Endothelial cell (in vitro differentiated cells): ENCODE results near the gene IL1A. TPM values are rescaled to one million over a fixed set of nuclear protein-coding genes. Genes with fewer than 3 reads are reported as not detected.

Experiments
- DNase-seq: peaks from one replicate; pipeline ENCODE4 v3.0.0; 2021; ENCODE audit warnings: low spot score
- H3K27ac Mint-ChIP-seq: one replicate; pipeline ENCODE4 v1.8.0; 2021; ENCODE audit warnings: mixed read lengths, inconsistent platforms; ENCODE audit not compliant: unreplicated experiment
- H3K27me3 Mint-ChIP-seq: one replicate; pipeline ENCODE4 v1.8.0; 2021; ENCODE audit warnings: mild to moderate bottlenecking, moderate library complexity, mixed read lengths, inconsistent platforms; ENCODE audit not compliant: unreplicated experiment
- H3K36me3 Mint-ChIP-seq: one replicate; pipeline ENCODE4 v1.8.0; 2021; ENCODE audit warnings: mild to moderate bottlenecking, low read depth, mixed read lengths, inconsistent platforms; ENCODE audit not compliant: unreplicated experiment
- H3K4me1 Mint-ChIP-seq: one replicate; pipeline ENCODE4 v1.8.0; 2021; ENCODE audit warnings: mild to moderate bottlenecking, mixed read lengths, inconsistent platforms; ENCODE audit not compliant: unreplicated experiment
- H3K4me3 Mint-ChIP-seq: one replicate; pipeline ENCODE4 v1.8.0; 2021; ENCODE audit warnings: mild to moderate bottlenecking, mixed read lengths, inconsistent platforms; ENCODE audit not compliant: unreplicated experiment
- H3K9me3 Mint-ChIP-seq: one replicate; pipeline ENCODE4 v1.8.0; 2021; ENCODE audit warnings: mixed read lengths, inconsistent platforms; ENCODE audit not compliant: unreplicated experiment
- total RNA-seq: library from RNA; stranded (reverse); fragmentation: NEBNext Ultra II Directional; extraction: Animal tissue kit (Norgen Biotek cat#: 25700); gene quantifications from one replicate; pipeline ENCODE4 v1.2.1, GENCODE V29; 2021; ENCODE audit not compliant: unreplicated experiment
- TF ChIP-seq, protein P1 (sequence below): fragments of 200-600 bp; sonication (generic); IDR thresholded peaks from one replicate; pipeline ENCODE4 v1.5.0; 2021; ENCODE audit warnings: antibody characterized with exemption; ENCODE audit not compliant: unreplicated experiment

The IL1A gene
- total RNA-seq, 1 donor from 2014 or later: 0.26 TPM

DNA sequence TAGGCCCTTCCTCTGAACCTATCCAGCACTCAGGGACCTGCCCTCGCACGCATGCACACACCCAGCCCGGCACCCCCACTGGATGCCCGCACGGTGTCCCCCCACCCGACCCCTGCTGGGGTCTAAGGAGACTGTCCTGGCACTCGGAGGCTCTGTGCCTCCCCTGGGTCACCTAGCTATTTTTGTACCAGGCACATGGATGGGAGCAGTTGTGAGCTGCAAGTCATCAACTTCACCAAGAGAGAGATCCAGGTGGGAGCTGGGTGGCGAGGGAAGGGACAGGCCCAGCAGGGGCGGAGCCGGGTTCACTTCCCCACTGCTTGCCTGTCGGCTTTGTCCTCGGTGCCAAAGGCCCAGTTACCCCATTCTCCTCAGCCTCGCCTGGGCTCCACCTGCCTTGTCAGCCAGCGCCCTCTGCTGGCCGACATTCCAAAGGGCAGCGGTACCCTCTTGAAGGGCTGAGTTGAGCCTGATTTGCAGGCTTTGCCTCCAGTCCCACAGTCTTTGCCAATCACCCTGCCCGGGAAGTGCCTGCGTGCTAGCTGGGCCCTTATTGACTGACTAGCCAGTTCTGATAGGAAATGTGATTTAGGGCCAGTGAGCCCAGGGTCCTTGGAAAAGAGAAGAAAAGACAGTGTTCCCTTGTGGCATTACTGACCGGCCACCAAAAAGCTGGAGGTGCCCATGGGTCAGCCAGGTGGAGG, 57.7 kb downstream of the IL1A start:
- H3K4me1 Mint-ChIP-seq: peaks cover 27% of the 10 kb centered on the region
- no peaks in the 10 kb centered on the region for H3K9me3 Mint-ChIP-seq
- H3K27ac Mint-ChIP-seq: no peak overlapping the region
- peaks cover 7% of the 10 kb centered on the region for H3K27me3 Mint-ChIP-seq
- DNase-seq: peak; percentile 94
- no peak overlapping the region for H3K4me3 Mint-ChIP-seq
- H3K36me3 Mint-ChIP-seq: no peaks in the 10 kb centered on the region
- TF ChIP-seq, protein P1, sequence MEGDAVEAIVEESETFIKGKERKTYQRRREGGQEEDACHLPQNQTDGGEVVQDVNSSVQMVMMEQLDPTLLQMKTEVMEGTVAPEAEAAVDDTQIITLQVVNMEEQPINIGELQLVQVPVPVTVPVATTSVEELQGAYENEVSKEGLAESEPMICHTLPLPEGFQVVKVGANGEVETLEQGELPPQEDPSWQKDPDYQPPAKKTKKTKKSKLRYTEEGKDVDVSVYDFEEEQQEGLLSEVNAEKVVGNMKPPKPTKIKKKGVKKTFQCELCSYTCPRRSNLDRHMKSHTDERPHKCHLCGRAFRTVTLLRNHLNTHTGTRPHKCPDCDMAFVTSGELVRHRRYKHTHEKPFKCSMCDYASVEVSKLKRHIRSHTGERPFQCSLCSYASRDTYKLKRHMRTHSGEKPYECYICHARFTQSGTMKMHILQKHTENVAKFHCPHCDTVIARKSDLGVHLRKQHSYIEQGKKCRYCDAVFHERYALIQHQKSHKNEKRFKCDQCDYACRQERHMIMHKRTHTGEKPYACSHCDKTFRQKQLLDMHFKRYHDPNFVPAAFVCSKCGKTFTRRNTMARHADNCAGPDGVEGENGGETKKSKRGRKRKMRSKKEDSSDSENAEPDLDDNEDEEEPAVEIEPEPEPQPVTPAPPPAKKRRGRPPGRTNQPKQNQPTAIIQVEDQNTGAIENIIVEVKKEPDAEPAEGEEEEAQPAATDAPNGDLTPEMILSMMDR: peak; percentile 97

DNA sequence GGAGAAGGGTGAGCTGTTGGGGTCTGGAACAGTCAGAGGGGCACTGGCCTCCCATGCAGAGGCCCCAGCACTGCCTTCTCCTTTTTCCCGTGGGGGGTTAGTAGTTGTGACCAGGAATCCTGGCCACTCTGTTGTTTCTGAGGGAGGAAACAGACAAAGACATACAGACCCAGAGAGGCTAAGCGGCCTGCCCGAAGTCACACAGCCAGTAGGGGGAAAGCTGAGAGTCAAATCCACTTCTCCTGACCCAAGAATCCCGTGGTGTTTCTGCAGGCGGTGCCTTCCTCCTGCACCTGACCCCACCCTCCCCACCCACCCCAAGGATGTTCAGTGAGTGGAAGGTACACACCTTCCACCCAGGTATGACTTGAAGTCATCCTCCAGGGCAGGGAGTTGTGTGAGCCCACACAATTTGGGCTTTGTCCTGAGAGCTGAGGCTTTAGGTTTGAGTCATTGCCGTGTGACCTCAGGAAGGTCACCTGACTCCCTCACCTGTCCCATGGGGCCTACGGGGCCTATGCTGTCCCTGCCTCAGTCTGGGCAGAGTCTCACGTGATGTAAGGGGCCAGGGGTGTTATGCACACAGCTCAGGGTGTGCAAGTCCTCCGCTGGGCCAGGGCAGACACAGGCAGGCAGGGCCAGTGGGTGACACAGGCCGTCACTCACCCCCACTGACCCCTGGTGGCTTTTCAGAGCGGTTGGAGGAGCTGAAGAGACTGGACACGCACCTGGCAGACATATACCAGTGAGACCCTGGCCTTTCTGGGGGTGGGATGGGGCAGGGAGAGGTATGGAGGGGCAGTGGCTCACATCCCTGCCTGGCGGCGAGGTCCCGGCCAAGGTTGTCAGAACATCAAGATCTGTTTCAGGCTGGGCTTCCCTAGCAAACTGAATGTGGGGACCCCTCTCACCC, 58.5 kb downstream of the IL1A start:
- peaks cover 26% of the 10 kb centered on the region for H3K4me1 Mint-ChIP-seq
- H3K27me3 Mint-ChIP-seq: peaks cover 8% of the 10 kb centered on the region
- DNase-seq: no peak
- H3K27ac Mint-ChIP-seq: no peak overlapping the region
- H3K36me3 Mint-ChIP-seq: no peaks in the 10 kb centered on the region
- no peak overlapping the region for H3K4me3 Mint-ChIP-seq
- TF ChIP-seq, protein P1: no peak
- H3K9me3 Mint-ChIP-seq: no peaks in the 10 kb centered on the region

DNA sequence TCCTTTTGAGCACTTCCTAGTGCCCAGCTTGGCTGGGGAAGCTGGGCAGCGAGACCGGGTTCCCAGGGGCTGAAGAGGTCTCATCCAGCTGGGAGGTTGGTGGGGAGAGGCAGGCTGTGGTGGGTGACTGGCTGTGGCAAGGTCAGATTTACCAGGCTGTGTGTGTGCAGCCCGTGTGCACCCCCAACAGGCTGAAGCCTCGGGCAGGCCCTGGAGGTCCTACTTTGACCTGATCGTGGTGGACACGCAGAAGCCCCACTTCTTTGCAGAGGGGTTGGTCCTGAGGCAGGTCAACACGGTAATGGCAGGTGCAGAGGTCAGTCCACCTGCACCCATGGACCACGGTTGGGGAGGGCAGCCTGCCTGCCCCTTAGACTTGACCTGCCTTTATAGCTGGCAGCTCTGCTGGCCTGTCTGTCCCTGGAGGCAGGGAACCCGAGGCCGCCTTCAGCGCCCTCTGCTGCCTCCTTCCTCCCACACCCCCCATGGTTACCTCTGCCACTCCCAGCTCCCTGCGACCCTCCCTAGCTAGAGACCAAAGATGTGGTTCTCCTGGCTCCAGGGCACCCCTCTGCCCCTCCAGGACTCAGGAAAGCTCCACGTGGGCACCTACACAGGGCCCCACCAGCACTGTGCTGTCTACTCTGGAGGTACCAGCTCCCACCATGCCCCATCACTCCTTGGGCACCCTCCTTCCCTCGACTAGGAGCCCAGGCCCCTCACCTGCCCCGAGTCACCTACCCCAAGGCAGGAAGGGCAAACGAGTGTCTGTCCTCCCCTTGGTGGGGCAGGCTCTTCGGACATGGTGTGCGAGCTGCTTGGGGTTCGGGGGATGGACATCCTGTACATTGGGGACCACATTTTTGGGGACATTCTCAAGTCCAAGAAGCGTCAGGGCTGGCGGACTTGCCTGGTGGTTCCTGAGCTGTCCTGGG, 59.4 kb downstream of the IL1A start:
- no peak overlapping the region for H3K27ac Mint-ChIP-seq
- H3K36me3 Mint-ChIP-seq: no peaks in the 10 kb centered on the region
- no peaks in the 10 kb centered on the region for H3K9me3 Mint-ChIP-seq
- no peak overlapping the region for H3K4me3 Mint-ChIP-seq
- peaks cover 21% of the 10 kb centered on the region for H3K4me1 Mint-ChIP-seq
- TF ChIP-seq, protein P1: no peak
- peaks cover 8% of the 10 kb centered on the region for H3K27me3 Mint-ChIP-seq
- peak; percentile 50 for DNase-seq

DNA sequence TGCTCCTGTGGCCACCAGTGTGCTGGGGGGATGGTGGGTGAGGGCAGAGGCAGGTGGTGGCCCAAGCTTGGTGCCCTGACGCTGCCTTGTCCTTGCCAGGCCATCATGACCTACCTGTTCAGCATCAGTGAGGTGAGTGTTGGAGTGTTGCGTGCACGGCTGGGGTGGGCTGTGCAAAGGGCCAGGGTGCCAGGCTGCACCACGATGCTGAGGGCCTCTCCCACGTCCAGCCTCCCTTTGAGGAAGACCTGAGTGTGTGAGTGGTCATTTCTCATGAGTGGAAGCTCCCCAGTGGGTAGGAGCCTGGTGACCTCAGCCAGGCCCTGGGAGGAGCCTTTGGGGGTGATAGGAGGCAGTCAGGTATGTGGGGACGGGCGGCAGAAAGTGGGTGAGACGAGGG, 60.3 kb downstream of the IL1A start:
- TF ChIP-seq, protein P1: no peak
- H3K9me3 Mint-ChIP-seq: no peaks in the 10 kb centered on the region
- peaks cover 8% of the 10 kb centered on the region for H3K27me3 Mint-ChIP-seq
- no peaks in the 10 kb centered on the region for H3K36me3 Mint-ChIP-seq
- no peak overlapping the region for H3K4me3 Mint-ChIP-seq
- H3K4me1 Mint-ChIP-seq: peaks cover 20% of the 10 kb centered on the region
- no peak for DNase-seq
- H3K27ac Mint-ChIP-seq: no peak overlapping the region

Other genes with a start within 250 kb of the IL1A start
- 22.1 TPM for gene POLR1B, start 242.0 kb downstream of the IL1A start, total RNA-seq
- gene CHCHD5, start 199.9 kb downstream of the IL1A start, total RNA-seq: 27.4 TPM
- gene SLC20A1, start 138.6 kb downstream of the IL1A start, total RNA-seq: 255 TPM
- not detected for gene NT5DC4, start 63.5 kb downstream of the IL1A start, total RNA-seq
- 5.5 TPM for gene CKAP2L, start 19.9 kb downstream of the IL1A start, total RNA-seq
- not detected for gene IL1B, start 52.3 kb upstream of the IL1A start, total RNA-seq
- not detected for gene IL37, start 126.7 kb upstream of the IL1A start, total RNA-seq
- not detected for gene IL36G, start 193.5 kb upstream of the IL1A start, total RNA-seq
- gene IL36A, start 221.0 kb upstream of the IL1A start, total RNA-seq: not detected